SJCRH30 (cell line): Measurements from ENCODE around the gene GOLIM4. TPM values are rescaled to one million over a fixed set of nuclear protein-coding genes. Genes with fewer than 3 reads are reported as not detected.

Source experiments
- DNase-seq, 2 experiments: peaks; one replicate each; pipeline ENCODE4 v3.0.0-alpha.2; 2015 to 2020
- H3K27ac ChIP-seq: fragments of 250-450 bp; sonication (Bioruptor Pico); 2 replicates; pipeline ENCODE4 v1.5.1; 2020; ENCODE audit warnings: mild to moderate bottlenecking, moderate library complexity
- H3K27me3 ChIP-seq: fragments of 250-450 bp; sonication (Bioruptor Pico); 2 replicates; pipeline ENCODE4 v1.5.1; 2020; ENCODE audit warnings: mild to moderate bottlenecking, moderate library complexity
- H3K36me3 ChIP-seq: fragments of 250-450 bp; sonication (Bioruptor Pico); 2 replicates; pipeline ENCODE4 v1.5.1; 2020; ENCODE audit warnings: mild to moderate bottlenecking, moderate library complexity
- H3K4me1 ChIP-seq: fragments of 250-450 bp; sonication (Bioruptor Pico); 2 replicates; pipeline ENCODE4 v1.5.1; 2020; ENCODE audit warnings: mild to moderate bottlenecking, moderate library complexity
- H3K4me3 ChIP-seq: fragments of 250-450 bp; sonication (Bioruptor Pico); 2 replicates; pipeline ENCODE4 v1.5.1; 2020; ENCODE audit warnings: mild to moderate bottlenecking, moderate library complexity
- H3K9me3 ChIP-seq: fragments of 250-450 bp; sonication (Bioruptor Pico); replicated peaks from 2 replicates; pipeline ENCODE4 v1.5.1; 2020; ENCODE audit warnings: mild to moderate bottlenecking, moderate library complexity
- total RNA-seq: library from RNA; depleted of rRNA; stranded (reverse); fragments of >200 nt; shearing (Covaris generic); gene quantifications from 2 replicates; pipeline ENCODE4 v1.2.3, GENCODE V29; 2014

GOLIM4 gene
- total RNA-seq, 1 experiment from 2014 or later: 40.4 TPM

- no peaks in the 10 kb centered on the region for H3K36me3 ChIP-seq
- no peak overlapping the region for H3K4me3 ChIP-seq
- no peaks in the 10 kb centered on the region for H3K9me3 ChIP-seq
- DNase-seq: no peak
- no peaks in the 10 kb centered on the region for H3K27me3 ChIP-seq
- H3K4me1 ChIP-seq: no peaks in the 10 kb centered on the region
- H3K27ac ChIP-seq: no peak overlapping the region
Measured at GRCh38 chr3:168090306-168091085, 5.2 kb downstream of the GOLIM4 start.

- no peaks in the 10 kb centered on the region for H3K4me1 ChIP-seq
- H3K36me3 ChIP-seq: no peaks in the 10 kb centered on the region
- no peak overlapping the region for H3K4me3 ChIP-seq
- H3K27me3 ChIP-seq: no peaks in the 10 kb centered on the region
- H3K9me3 ChIP-seq: no peaks in the 10 kb centered on the region
- DNase-seq: no peak
- no peak overlapping the region for H3K27ac ChIP-seq
Measured at GRCh38 chr3:168089179-168089771, 6.4 kb downstream of the GOLIM4 start.

GRCh38 chr3:168088106-168088720, 7.5 kb downstream of the GOLIM4 start:
- DNase-seq: peak in 1 of 2 experiments; percentile 16
- Histone ChIP-seq H3K36me3 (no peaks in the 10 kb centered on the region), H3K27me3 (no peaks in the 10 kb centered on the region), H3K27ac (no peak overlapping the region), H3K4me1 (no peaks in the 10 kb centered on the region), H3K9me3 (no peaks in the 10 kb centered on the region), H3K4me3 (no peak overlapping the region)

GRCh38 chr3:168087539-168087938, 8.2 kb downstream of the GOLIM4 start:
- Histone ChIP-seq H3K4me1 (no peaks in the 10 kb centered on the region), H3K4me3 (no peak overlapping the region), H3K9me3 (no peaks in the 10 kb centered on the region), H3K27ac (no peak overlapping the region), H3K27me3 (no peaks in the 10 kb centered on the region), H3K36me3 (no peaks in the 10 kb centered on the region)
- DNase-seq: no peak

- H3K27me3 ChIP-seq: no peaks in the 10 kb centered on the region
- DNase-seq: no peak
- H3K4me1 ChIP-seq: no peaks in the 10 kb centered on the region
- no peak overlapping the region for H3K27ac ChIP-seq
- no peak overlapping the region for H3K4me3 ChIP-seq
- H3K36me3 ChIP-seq: no peaks in the 10 kb centered on the region
- H3K9me3 ChIP-seq: no peaks in the 10 kb centered on the region
Measured at GRCh38 chr3:168086541-168087260, 9.0 kb downstream of the GOLIM4 start.

GRCh38 chr3:168085491-168086119, 10.1 kb downstream of the GOLIM4 start:
- no peaks in the 10 kb centered on the region for H3K27me3 ChIP-seq
- no peak overlapping the region for H3K4me3 ChIP-seq
- no peaks in the 10 kb centered on the region for H3K36me3 ChIP-seq
- no peak for DNase-seq
- no peak overlapping the region for H3K27ac ChIP-seq
- H3K9me3 ChIP-seq: no peaks in the 10 kb centered on the region
- no peaks in the 10 kb centered on the region for H3K4me1 ChIP-seq

GRCh38 chr3:168083906-168084305, 11.8 kb downstream of the GOLIM4 start:
- no peak for DNase-seq
- Histone ChIP-seq H3K27me3 (no peaks in the 10 kb centered on the region), H3K27ac (no peak overlapping the region), H3K4me3 (no peak overlapping the region), H3K4me1 (no peaks in the 10 kb centered on the region), H3K9me3 (no peaks in the 10 kb centered on the region), H3K36me3 (no peaks in the 10 kb centered on the region)

- H3K27ac ChIP-seq: no peak overlapping the region
Measured at GRCh38 chr3:168081856-168082255, 13.9 kb downstream of the GOLIM4 start.

GRCh38 chr3:168081171-168081771, 14.5 kb downstream of the GOLIM4 start:
- no peak for DNase-seq
- H3K36me3 ChIP-seq: no peaks in the 10 kb centered on the region
- H3K27ac ChIP-seq: no peak overlapping the region
- no peaks in the 10 kb centered on the region for H3K27me3 ChIP-seq
- H3K4me1 ChIP-seq: no peaks in the 10 kb centered on the region
- no peak overlapping the region for H3K4me3 ChIP-seq
- H3K9me3 ChIP-seq: no peaks in the 10 kb centered on the region

More at GRCh38 chr3:168081856-168082255, 13.9 kb downstream of the GOLIM4 start:
- Histone ChIP-seq H3K36me3 (no peaks in the 10 kb centered on the region), H3K9me3 (no peaks in the 10 kb centered on the region), H3K27me3 (no peaks in the 10 kb centered on the region), H3K4me3 (no peak overlapping the region), H3K4me1 (no peaks in the 10 kb centered on the region)
- no peak for DNase-seq

- Histone ChIP-seq H3K9me3 (no peaks in the 10 kb centered on the region), H3K27ac (no peak overlapping the region), H3K4me1 (no peaks in the 10 kb centered on the region), H3K4me3 (no peak overlapping the region), H3K36me3 (no peaks in the 10 kb centered on the region), H3K27me3 (no peaks in the 10 kb centered on the region)
- no peak for DNase-seq
Measured at GRCh38 chr3:168080499-168081170, 15.1 kb downstream of the GOLIM4 start.

GRCh38 chr3:168080022-168080421, 15.7 kb downstream of the GOLIM4 start:
- no peaks in the 10 kb centered on the region for H3K9me3 ChIP-seq
- H3K27me3 ChIP-seq: no peaks in the 10 kb centered on the region
- H3K27ac ChIP-seq: no peak overlapping the region
- no peaks in the 10 kb centered on the region for H3K4me1 ChIP-seq
- no peak for DNase-seq
- no peaks in the 10 kb centered on the region for H3K36me3 ChIP-seq
- H3K4me3 ChIP-seq: no peak overlapping the region

GRCh38 chr3:168077091-168077490, 18.6 kb downstream of the GOLIM4 start:
- Histone ChIP-seq H3K4me1 (no peaks in the 10 kb centered on the region), H3K27me3 (no peaks in the 10 kb centered on the region), H3K27ac (no peak overlapping the region), H3K9me3 (no peaks in the 10 kb centered on the region), H3K36me3 (no peaks in the 10 kb centered on the region; the same call in 1 of the 2 replicates), H3K4me3 (no peak overlapping the region)
- DNase-seq: no peak

GRCh38 chr3:168073842-168074605, 21.7 kb downstream of the GOLIM4 start:
- DNase-seq: no peak
- H3K27me3 ChIP-seq: no peaks in the 10 kb centered on the region
- no peak overlapping the region for H3K27ac ChIP-seq
- no peaks in the 10 kb centered on the region for H3K4me1 ChIP-seq
- no peaks in the 10 kb centered on the region for H3K9me3 ChIP-seq
- H3K4me3 ChIP-seq: no peak overlapping the region
- H3K36me3 ChIP-seq: no peaks in the 10 kb centered on the region; the same call in 1 of the 2 replicates
